Midbrain (tissue), 1 donor: ENCODE data around the gene DAO.

Experiments used
- DNase-seq: peaks from one replicate; lab custom pipeline; 2025; lab: John Stamatoyannopoulos, UW

Gene DAO

GRCh38 chr12:108875682-108876361 is 4.1 kb upstream of the DAO start:
- no peak for DNase-seq

DNA sequence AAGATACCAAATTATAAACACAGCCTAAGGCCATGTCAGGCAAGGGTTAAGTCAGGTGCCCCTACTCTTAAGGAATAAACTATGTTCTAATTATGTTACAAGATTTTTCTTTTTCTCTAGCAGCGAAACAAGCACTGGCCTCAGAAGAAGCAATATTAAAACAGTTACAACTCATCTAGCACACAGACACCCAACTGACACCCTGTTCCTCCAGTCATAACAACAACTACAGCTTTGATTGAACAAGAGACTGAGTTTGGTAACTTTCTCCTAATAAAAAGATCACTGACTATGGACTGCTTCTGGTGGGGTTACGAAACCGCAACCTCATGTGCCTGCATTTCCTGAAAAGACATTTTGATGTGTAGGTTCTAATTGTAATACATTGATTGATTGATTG is 3.3 kb upstream of the DAO start:
- DNase-seq: no peak

DNA sequence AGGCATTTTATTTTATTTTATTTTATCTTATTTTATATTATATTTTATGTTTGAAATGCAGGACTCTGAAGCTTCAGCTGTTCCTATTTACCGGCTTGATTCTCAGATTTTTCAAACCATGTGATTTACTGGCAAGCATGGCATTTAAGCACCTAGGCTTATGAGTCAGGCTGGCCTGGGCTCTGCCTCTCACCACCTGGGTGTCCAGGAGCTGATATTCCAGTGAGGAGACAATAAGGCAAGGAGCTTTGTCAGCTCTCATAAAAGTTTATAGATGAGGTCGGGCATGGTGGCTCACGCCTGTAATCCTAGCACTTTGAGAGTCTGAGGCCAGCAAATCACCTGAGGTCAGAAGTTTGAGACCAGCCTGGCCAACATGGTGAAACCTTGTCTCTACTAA is 2.1 kb downstream of the DAO start:
- DNase-seq: no peak

GRCh38 chr12:108884116-108885012 is 4.5 kb downstream of the DAO start:
- no peak for DNase-seq

- no peak for DNase-seq
Observed at GRCh38 chr12:108886873-108887629, 7.2 kb downstream of the DAO start.

GRCh38 chr12:108888031-108888430 is 8.1 kb downstream of the DAO start:
- DNase-seq: no peak

DNA sequence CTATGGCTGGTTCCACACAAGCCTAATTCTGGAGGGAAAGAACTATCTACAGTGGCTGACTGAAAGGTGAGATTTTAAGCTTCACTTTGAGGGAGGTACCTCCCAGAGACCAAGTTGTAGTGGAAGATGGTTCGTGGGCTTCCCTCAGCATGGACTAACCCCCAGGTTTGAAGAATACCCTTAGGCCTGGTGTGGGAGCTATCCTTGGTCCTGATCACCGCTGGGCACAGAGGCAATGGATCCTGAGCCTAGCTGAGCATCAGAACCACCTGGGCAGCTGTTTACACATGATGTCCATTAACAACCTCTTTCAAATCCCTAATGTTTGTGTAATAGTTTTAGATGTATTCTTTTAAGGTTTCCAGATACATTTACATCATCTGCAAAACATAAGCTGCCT is 10.3 kb downstream of the DAO start:
- DNase-seq: no peak

DNA sequence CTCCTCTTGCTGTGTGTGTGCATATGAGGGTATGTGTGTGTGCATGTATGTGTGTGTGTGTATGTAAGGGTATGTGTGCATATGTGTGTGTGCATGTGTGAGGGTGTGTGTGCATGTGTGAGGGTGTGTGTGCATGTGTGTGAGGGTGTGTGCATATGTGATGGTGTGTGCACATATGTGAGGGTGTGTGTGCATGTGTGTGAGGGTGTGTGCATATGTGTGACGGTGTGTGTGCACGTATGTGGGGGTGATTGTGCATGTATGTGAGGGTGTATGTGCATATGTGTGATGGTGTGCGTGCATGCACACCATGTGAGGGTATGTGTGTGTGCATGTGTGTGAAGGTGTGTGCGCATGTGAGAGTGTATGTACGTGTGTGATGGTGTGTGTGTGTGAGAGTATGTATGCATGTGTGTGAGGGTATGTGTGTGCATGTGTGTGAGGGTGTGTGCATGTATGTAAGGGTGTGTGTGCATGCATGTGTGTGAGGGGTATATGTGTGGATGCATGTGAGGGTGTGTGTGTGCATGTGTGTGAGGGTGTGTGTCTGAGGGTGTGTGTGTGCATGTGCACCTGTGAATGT is 15.4 kb downstream of the DAO start:
- DNase-seq: no peak

DNA sequence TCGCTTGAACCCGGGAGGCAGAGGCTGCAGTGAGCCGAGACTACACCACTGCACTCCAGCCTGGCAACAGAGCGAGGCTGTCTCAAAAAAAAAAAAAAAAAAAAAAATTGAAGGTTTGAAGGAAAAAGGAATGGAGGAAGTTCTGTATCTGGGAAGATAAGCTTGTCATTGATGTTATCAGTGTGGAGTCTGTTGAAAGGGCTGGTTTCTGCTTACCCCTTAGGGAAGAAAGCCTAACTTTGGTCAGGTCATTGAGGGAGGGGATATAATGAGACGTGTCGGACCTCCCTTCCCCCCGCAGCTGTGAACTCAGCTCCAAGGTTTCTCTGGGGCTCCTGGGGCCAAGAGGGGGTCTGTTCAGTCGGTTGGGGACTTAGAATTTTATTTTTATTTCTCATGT is 16.4 kb downstream of the DAO start:
- DNase-seq: no peak

DNA sequence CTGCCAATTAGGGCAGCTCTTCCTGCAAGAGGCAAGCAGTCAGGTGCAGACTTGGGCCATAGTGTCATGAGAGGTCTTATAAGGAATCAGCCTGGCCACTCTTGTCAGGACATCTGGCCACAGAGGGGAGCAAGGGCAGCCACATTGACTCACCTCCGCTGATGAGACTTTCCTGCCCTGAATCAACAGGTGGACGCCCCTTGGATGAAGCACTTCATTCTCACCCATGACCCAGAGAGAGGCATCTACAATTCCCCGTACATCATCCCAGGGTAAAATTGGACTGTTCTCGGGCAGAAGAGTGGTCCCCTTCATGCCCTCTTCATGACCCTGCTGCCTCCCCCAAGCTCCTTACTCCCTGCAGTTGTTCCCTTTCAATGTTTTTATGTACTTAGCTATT is 16.9 kb downstream of the DAO start:
- DNase-seq: no peak

- no peak for DNase-seq
Observed at GRCh38 chr12:108899145-108899544, 19.3 kb downstream of the DAO start.

DNA sequence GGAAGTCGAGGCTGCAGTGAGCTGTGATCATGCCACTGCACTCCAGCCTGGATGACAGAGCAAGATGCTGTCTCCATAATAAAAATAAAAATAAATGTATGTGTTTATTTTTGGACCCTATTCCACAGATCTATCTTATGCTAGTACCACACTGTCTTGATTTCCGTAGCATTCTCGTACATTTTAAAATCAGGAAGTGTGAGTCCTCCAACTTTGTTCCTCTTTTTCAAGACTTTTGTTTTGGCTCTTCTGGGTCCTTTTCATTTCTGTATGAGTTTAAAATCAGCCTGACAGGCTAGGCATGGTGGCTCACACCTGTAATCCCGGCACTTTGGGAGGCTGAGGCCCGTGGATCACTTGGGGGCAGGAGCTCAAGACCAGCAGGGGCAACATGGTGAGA is 25.8 kb downstream of the DAO start:
- DNase-seq: no peak

DNA sequence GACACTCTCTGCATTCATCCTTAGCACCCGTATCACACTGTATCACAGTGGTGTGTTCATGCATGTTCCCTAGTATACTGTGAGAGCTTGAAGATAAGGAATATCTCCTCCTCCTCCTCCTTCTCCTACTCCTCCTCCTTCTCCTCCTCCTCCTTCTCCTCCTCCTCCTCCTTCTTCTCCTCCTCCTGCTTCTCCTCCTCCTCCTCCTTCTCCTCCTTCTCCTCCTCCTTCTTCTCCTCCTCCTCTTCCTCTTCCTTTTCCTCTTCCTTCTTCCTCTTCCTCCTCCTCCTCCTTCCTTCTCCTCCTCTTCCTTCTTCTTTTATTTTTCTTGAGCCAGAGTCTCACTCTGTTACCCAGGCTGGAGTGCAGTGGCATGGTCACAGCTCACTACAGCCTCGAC is 27.1 kb downstream of the DAO start:
- DNase-seq: no peak

GRCh38 chr12:108907839-108908351 is 28.0 kb downstream of the DAO start:
- DNase-seq: peak; percentile 12

- no peak for DNase-seq
Observed at GRCh38 chr12:108910336-108910735, 30.4 kb downstream of the DAO start.

DNA sequence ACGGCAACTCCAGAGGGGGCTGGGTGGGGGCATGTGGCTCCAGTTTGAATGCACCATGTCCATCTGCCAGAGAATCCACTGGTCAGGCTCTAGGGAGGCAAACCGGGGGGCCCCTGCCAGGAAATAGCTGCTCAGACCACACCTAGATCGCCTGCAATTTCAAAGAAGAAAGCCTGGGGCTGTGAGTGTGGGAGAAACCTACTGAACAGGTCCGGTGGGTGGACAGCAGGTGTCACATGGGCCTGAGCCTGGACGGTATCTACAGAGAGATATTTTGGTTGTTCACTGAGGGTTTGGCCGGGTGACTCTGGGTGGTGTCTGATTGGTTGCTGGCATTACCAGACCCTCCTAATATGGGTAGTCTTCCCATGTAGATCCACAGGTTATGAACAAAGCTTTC is 32.0 kb downstream of the DAO start:
- DNase-seq: no peak

- no peak for DNase-seq
Observed at GRCh38 chr12:108912361-108912760, 32.5 kb downstream of the DAO start.

DNA sequence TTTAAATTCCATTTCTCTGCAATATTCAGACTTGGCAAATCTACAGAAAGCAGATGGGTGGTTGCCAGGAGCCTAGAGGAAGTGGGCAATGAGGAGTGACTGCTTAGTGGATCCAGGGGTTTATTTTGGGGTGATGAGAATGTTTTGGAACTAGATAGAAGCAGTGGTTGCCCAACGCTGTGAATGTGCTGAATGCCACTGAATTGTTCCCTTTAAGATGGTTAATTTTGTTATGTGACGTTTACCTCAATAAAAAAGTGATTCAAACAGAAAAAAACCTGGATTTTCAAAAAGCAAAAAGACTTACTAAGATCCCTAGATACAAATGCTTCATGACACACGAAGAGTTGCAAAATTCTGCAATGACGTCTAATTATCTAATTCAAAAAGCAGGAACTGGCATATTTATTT is 34.2 kb downstream of the DAO start:
- peak; percentile 30 for DNase-seq

- DNase-seq: no peak
Observed at GRCh38 chr12:108915632-108916133, 35.8 kb downstream of the DAO start.

- no peak for DNase-seq
Observed at GRCh38 chr12:108916336-108916735, 36.4 kb downstream of the DAO start.

GRCh38 chr12:108918206-108918605 is 38.3 kb downstream of the DAO start:
- no peak for DNase-seq
